Stimulated activated CD8-positive, alpha-beta memory T cell treated with anti-CD3 and anti-CD28 coated beads, Interleukin-4, amount 100 ng/mL, for 48 hours (primary cell): ENCODE results near the gene MARCHF4.

Experiments used
- DNase-seq: peaks from one replicate; pipeline ENCODE4 v3.0.0-alpha.2; 2020

The MARCHF4 gene

GRCh38 chr2:216371721-216372702 lies at the start of gene MARCHF4:
Gene MARCHF4 (minus strand): TSS chr2:216372483. CDS start chr2:216370260, 2,223 bp downstream.
- DNase-seq = peak; percentile 85

GRCh38 chr2:216420367-216421101 lies 48.3 kb upstream of the MARCHF4 start:
- no peak for DNase-seq

GRCh38 chr2:216418981-216419380 lies 46.7 kb upstream of the MARCHF4 start:
- DNase-seq = no peak

GRCh38 chr2:216416571-216417307 lies 44.5 kb upstream of the MARCHF4 start:
- no peak for DNase-seq

GRCh38 chr2:216415541-216415940 lies 43.3 kb upstream of the MARCHF4 start:
- no peak for DNase-seq

GRCh38 chr2:216414772-216415319 lies 42.6 kb upstream of the MARCHF4 start:
- no peak for DNase-seq

- no peak for DNase-seq
Measured at GRCh38 chr2:216413882-216414281, 41.6 kb upstream of the MARCHF4 start.

GRCh38 chr2:216412022-216412999 lies 40.0 kb upstream of the MARCHF4 start, which contains the start of gene SMARCAL1:
Gene SMARCAL1 (plus strand): TSS chr2:216412484. CDS start chr2:216414705, 2,221 bp downstream.
- peak; percentile 99 for DNase-seq

- DNase-seq = no peak
Measured at GRCh38 chr2:216410550-216410949, 38.3 kb upstream of the MARCHF4 start.

- DNase-seq = no peak
Measured at GRCh38 chr2:216408426-216409290, 36.4 kb upstream of the MARCHF4 start.

GRCh38 chr2:216406826-216407225 lies 34.5 kb upstream of the MARCHF4 start:
- DNase-seq = no peak

GRCh38 chr2:216405588-216405987 lies 33.3 kb upstream of the MARCHF4 start:
- DNase-seq = no peak

- DNase-seq = peak; percentile 70
Measured at GRCh38 chr2:216404010-216404618, 31.8 kb upstream of the MARCHF4 start.

GRCh38 chr2:216402751-216403150 lies 30.5 kb upstream of the MARCHF4 start:
- DNase-seq = no peak

GRCh38 chr2:216399621-216400020 lies 27.3 kb upstream of the MARCHF4 start:
- no peak for DNase-seq

GRCh38 chr2:216394881-216395280 lies 22.6 kb upstream of the MARCHF4 start:
- no peak for DNase-seq

GRCh38 chr2:216392945-216393840 lies 20.9 kb upstream of the MARCHF4 start:
- no peak for DNase-seq

GRCh38 chr2:216392018-216392562 lies 19.8 kb upstream of the MARCHF4 start:
- DNase-seq = no peak
